Measurements from ENCODE around the gene CDKN2AIP.

Gene CDKN2AIP

DNA sequence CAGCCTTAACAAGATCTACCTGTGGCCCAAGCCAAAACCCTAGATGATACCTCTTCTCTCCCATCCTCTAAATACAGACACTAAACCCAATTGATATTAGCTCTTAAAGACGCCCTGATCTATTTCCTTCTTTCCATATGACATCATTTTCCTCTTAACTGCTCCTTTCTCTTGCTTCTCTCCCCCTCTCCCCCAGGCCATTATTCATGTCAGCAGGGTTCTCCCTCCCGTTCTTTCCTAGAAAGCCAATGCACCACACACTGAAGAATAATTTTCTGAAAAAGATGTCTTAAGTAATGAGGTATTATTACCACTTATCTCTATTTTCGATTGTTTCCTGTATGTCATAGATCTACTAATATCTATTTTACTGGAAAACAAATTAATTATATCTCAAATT is 50.7 kb downstream of the CDKN2AIP start:
- no peak for DNase-seq (ENCODE audit: low spot score)
